ENCODE measurements around the gene RSRC1.

Gene RSRC1

GRCh38 chr3:158105119-158105709 lies 4.7 kb upstream of the RSRC1 start:
- no peak overlapping the region for H3K27ac ChIP-seq (ENCODE audit: insufficient read depth in 1 of 2, low read depth in 1 of 2, low read length in 2 of 2, poor library complexity in 1 of 2, severe bottlenecking in 2 of 2)
- CTCF ChIA-PET: interaction anchor here (1.0 to 1.7 kb wide), 2 partner anchors 9 to 328 kb away, joined by 3 to 4 read pairs; no protein-coding TSS in a partner anchor
- H3K4me3 ChIP-seq (ENCODE audit: control insufficient read depth in 1 of 7, extremely low read depth in 1 of 7, insufficient read depth in 4 of 7, low read depth in 2 of 7, low read length in 6 of 7): peak overlapping the region in 3 of 7 experiments; percentile 42 to 57 (median 43)
- H3K27me3 ChIP-seq (replicated peaks in 2 of 5; ENCODE audit: control insufficient read depth in 4 of 5, insufficient read depth in 5 of 5, low read length in 4 of 5): peaks cover 38 to 92% (median 70%) of the 10 kb centered on the region in 5 experiments
- no peak for DNase-seq
- no peaks in the 10 kb centered on the region for H3K36me3 ChIP-seq (ENCODE audit: control insufficient read depth in 4 of 4, insufficient read depth in 4 of 4, low read length in 3 of 4)
- no peaks in the 10 kb centered on the region for H3K9me3 ChIP-seq (ENCODE audit: control extremely low read depth in 1 of 5, control insufficient read depth in 4 of 5, insufficient read depth in 2 of 5, low read depth in 1 of 5, low read length in 4 of 5)
- WGBS (ENCODE audit: insufficient coverage): 1% methylated on average over 30 of the region's 39 CpGs
- H3K4me1 ChIP-seq (ENCODE audit: control extremely low read depth in 1 of 4, control insufficient read depth in 4 of 4, insufficient read depth in 4 of 4, low read length in 3 of 4): peaks cover 3 to 43% (median 35%) of the 10 kb centered on the region in 4 experiments
- POLR2A ChIA-PET: no interaction called here

- DNase-seq: peak in 2 of 3 donors; percentile 39 to 45
- Histone ChIP-seq H3K4me1 (ENCODE audit: control extremely low read depth in 1 of 4, control insufficient read depth in 4 of 4, insufficient read depth in 4 of 4, low read length in 3 of 4) (peaks cover 5 to 49% (median 38%) of the 10 kb centered on the region in 4 experiments), H3K9me3 (ENCODE audit: control extremely low read depth in 1 of 5, control insufficient read depth in 4 of 5, insufficient read depth in 2 of 5, low read depth in 1 of 5, low read length in 4 of 5) (no peaks in the 10 kb centered on the region), H3K4me3 (ENCODE audit: control insufficient read depth in 1 of 7, extremely low read depth in 1 of 7, insufficient read depth in 4 of 7, low read depth in 2 of 7, low read length in 6 of 7) (peak overlapping the region in 5 of 7 experiments; percentile 33 to 57 (median 43)), H3K27me3 (replicated peaks in 2 of 5; ENCODE audit: control insufficient read depth in 4 of 5, insufficient read depth in 5 of 5, low read length in 4 of 5) (peaks cover 33 to 86% (median 65%) of the 10 kb centered on the region in 5 experiments), H3K27ac (ENCODE audit: insufficient read depth in 1 of 2, low read depth in 1 of 2, low read length in 2 of 2, poor library complexity in 1 of 2, severe bottlenecking in 2 of 2) (no peak overlapping the region), H3K36me3 (ENCODE audit: control insufficient read depth in 4 of 4, insufficient read depth in 4 of 4, low read length in 3 of 4) (no peaks in the 10 kb centered on the region)
- ChIA-PET POLR2A (no interaction called here), CTCF (interaction anchor here (1.0 to 1.7 kb wide), 2 partner anchors 9 to 328 kb away, joined by 3 to 4 read pairs; no protein-coding TSS in a partner anchor)
- 1% methylated on average over 28 of the region's 45 CpGs for WGBS (ENCODE audit: insufficient coverage)
Observed at GRCh38 chr3:158105710-158106253, 4.1 kb upstream of the RSRC1 start.

GRCh38 chr3:158106766-158107471 lies 3.0 kb upstream of the RSRC1 start:
- ChIA-PET CTCF (interaction anchor here (1.7 to 5.3 kb wide), 2 partner anchors 8 to 13 kb away, joined by 11 to 30 read pairs; no protein-coding TSS in a partner anchor), POLR2A (no interaction called here)
- H3K4me1 ChIP-seq (ENCODE audit: control extremely low read depth in 1 of 4, control insufficient read depth in 4 of 4, insufficient read depth in 4 of 4, low read length in 3 of 4): peaks cover 6 to 55% (median 44%) of the 10 kb centered on the region in 4 experiments
- H3K36me3 ChIP-seq (ENCODE audit: control insufficient read depth in 4 of 4, insufficient read depth in 4 of 4, low read length in 3 of 4): no peaks in the 10 kb centered on the region
- no peaks in the 10 kb centered on the region for H3K9me3 ChIP-seq (ENCODE audit: control extremely low read depth in 1 of 5, control insufficient read depth in 4 of 5, insufficient read depth in 2 of 5, low read depth in 1 of 5, low read length in 4 of 5)
- H3K27ac ChIP-seq (ENCODE audit: insufficient read depth in 1 of 2, low read depth in 1 of 2, low read length in 2 of 2, poor library complexity in 1 of 2, severe bottlenecking in 2 of 2): no peak overlapping the region
- peak in 2 of 3 donors; percentile 40 to 42 for DNase-seq
- WGBS (ENCODE audit: insufficient coverage): 5% methylated on average over 37 of the region's 37 CpGs
- H3K4me3 ChIP-seq (ENCODE audit: control insufficient read depth in 1 of 7, extremely low read depth in 1 of 7, insufficient read depth in 4 of 7, low read depth in 2 of 7, low read length in 6 of 7): no peak overlapping the region
- peaks cover 31 to 75% (median 56%) of the 10 kb centered on the region in 5 experiments for H3K27me3 ChIP-seq (replicated peaks in 2 of 5; ENCODE audit: control insufficient read depth in 4 of 5, insufficient read depth in 5 of 5, low read length in 4 of 5)

- DNase-seq: peak in 1 of 3 donors; percentile 38
- Histone ChIP-seq H3K27ac (ENCODE audit: insufficient read depth in 1 of 2, low read depth in 1 of 2, low read length in 2 of 2, poor library complexity in 1 of 2, severe bottlenecking in 2 of 2) (no peak overlapping the region), H3K4me3 (ENCODE audit: control insufficient read depth in 1 of 7, extremely low read depth in 1 of 7, insufficient read depth in 4 of 7, low read depth in 2 of 7, low read length in 6 of 7) (no peak overlapping the region), H3K9me3 (ENCODE audit: control extremely low read depth in 1 of 5, control insufficient read depth in 4 of 5, insufficient read depth in 2 of 5, low read depth in 1 of 5, low read length in 4 of 5) (no peaks in the 10 kb centered on the region), H3K4me1 (ENCODE audit: control extremely low read depth in 1 of 4, control insufficient read depth in 4 of 4, insufficient read depth in 4 of 4, low read length in 3 of 4) (peaks cover 6 to 61% (median 44%) of the 10 kb centered on the region in 4 experiments), H3K27me3 (replicated peaks in 2 of 5; ENCODE audit: control insufficient read depth in 4 of 5, insufficient read depth in 5 of 5, low read length in 4 of 5) (peaks cover 22 to 66% (median 46%) of the 10 kb centered on the region in 5 experiments), H3K36me3 (ENCODE audit: control insufficient read depth in 4 of 4, insufficient read depth in 4 of 4, low read length in 3 of 4) (no peaks in the 10 kb centered on the region)
- ChIA-PET CTCF (interaction anchor here (0.8 to 5.3 kb wide), 3 partner anchors 9 to 424 kb away, joined by 3 to 30 read pairs (median 11); no protein-coding TSS in a partner anchor), POLR2A (interaction anchor here (0.5 kb wide), 1 partner anchor 551 kb away, joined by 3 read pairs; no protein-coding TSS in a partner anchor)
- no CpG with 5 or more reads among the region's 15 CpGs for WGBS (ENCODE audit: insufficient coverage)
Observed at GRCh38 chr3:158107605-158108444, 2.1 kb upstream of the RSRC1 start.

- Histone ChIP-seq H3K36me3 (ENCODE audit: control insufficient read depth in 4 of 4, insufficient read depth in 4 of 4, low read length in 3 of 4) (no peaks in the 10 kb centered on the region), H3K27me3 (replicated peaks in 2 of 5; ENCODE audit: control insufficient read depth in 4 of 5, insufficient read depth in 5 of 5, low read length in 4 of 5) (peaks cover 22 to 59% (median 40%) of the 10 kb centered on the region in 5 experiments), H3K9me3 (ENCODE audit: control extremely low read depth in 1 of 5, control insufficient read depth in 4 of 5, insufficient read depth in 2 of 5, low read depth in 1 of 5, low read length in 4 of 5) (no peaks in the 10 kb centered on the region), H3K27ac (ENCODE audit: insufficient read depth in 1 of 2, low read depth in 1 of 2, low read length in 2 of 2, poor library complexity in 1 of 2, severe bottlenecking in 2 of 2) (no peak overlapping the region), H3K4me1 (ENCODE audit: control extremely low read depth in 1 of 4, control insufficient read depth in 4 of 4, insufficient read depth in 4 of 4, low read length in 3 of 4) (peaks cover 6 to 55% (median 37%) of the 10 kb centered on the region in 4 experiments), H3K4me3 (ENCODE audit: control insufficient read depth in 1 of 7, extremely low read depth in 1 of 7, insufficient read depth in 4 of 7, low read depth in 2 of 7, low read length in 6 of 7) (no peak overlapping the region)
- no peak for DNase-seq
- ChIA-PET CTCF (interaction anchor here (0.8 to 5.3 kb wide), 3 partner anchors 10 to 423 kb away, joined by 3 to 30 read pairs (median 11); no protein-coding TSS in a partner anchor), POLR2A (interaction anchor here (0.5 kb wide), 1 partner anchor 550 kb away, joined by 3 read pairs; no protein-coding TSS in a partner anchor)
- 0% methylated on average over 1 of the region's 2 CpGs for WGBS (ENCODE audit: insufficient coverage)
Observed at GRCh38 chr3:158108445-158108985, 1.4 kb upstream of the RSRC1 start.

- DNase-seq: no peak
- H3K36me3 ChIP-seq (ENCODE audit: control insufficient read depth in 4 of 4, insufficient read depth in 4 of 4, low read length in 3 of 4): no peaks in the 10 kb centered on the region
- H3K4me3 ChIP-seq (ENCODE audit: control insufficient read depth in 1 of 7, extremely low read depth in 1 of 7, insufficient read depth in 4 of 7, low read depth in 2 of 7, low read length in 6 of 7): peak overlapping the region in 6 of 7 experiments; percentile 76 to 97 (median 90)
- POLR2A ChIA-PET: no interaction called here
- H3K27ac ChIP-seq (ENCODE audit: insufficient read depth in 1 of 2, low read depth in 1 of 2, low read length in 2 of 2, poor library complexity in 1 of 2, severe bottlenecking in 2 of 2): peak overlapping the region in 1 of 2 experiments; percentile 90
- peaks cover 19 to 51% (median 31%) of the 10 kb centered on the region in 5 experiments for H3K27me3 ChIP-seq (replicated peaks in 2 of 5; ENCODE audit: control insufficient read depth in 4 of 5, insufficient read depth in 5 of 5, low read length in 4 of 5)
- CTCF ChIA-PET: interaction anchor here (0.8 to 5.3 kb wide), 4 partner anchors 11 to 504 kb away, joined by 3 to 30 read pairs (median 4); no protein-coding TSS in a partner anchor
- H3K4me1 ChIP-seq (ENCODE audit: control extremely low read depth in 1 of 4, control insufficient read depth in 4 of 4, insufficient read depth in 4 of 4, low read length in 3 of 4): peaks cover 6 to 49% (median 34%) of the 10 kb centered on the region in 4 experiments
- under 1% methylated on average over 8 of the region's 9 CpGs for WGBS (ENCODE audit: insufficient coverage)
- peaks cover 0 to under 1% (median 0%) of the 10 kb centered on the region in 5 experiments for H3K9me3 ChIP-seq (ENCODE audit: control extremely low read depth in 1 of 5, control insufficient read depth in 4 of 5, insufficient read depth in 2 of 5, low read depth in 1 of 5, low read length in 4 of 5)
Observed at GRCh38 chr3:158109295-158109803, 540 bp upstream of the RSRC1 start.
